HG03135 (cell line): ENCODE measurements around the gene FOXC2.

Experiments
- ATAC-seq: cut with Tn5 transposase; IDR thresholded peaks from one replicate; pipeline ENCODE4 v1.9.1; 2021; ENCODE audit warnings: mild to moderate bottlenecking, moderate library complexity; ENCODE audit not compliant: unreplicated experiment

The FOXC2 gene

GRCh38 chr16:86555704-86556075, 10.9 kb upstream of the FOXC2 start:
- ATAC-seq = no peak

GRCh38 chr16:86556576-86556975, 10.1 kb upstream of the FOXC2 start:
- no peak for ATAC-seq

GRCh38 chr16:86557587-86557986, 9.0 kb upstream of the FOXC2 start:
- no peak for ATAC-seq

GRCh38 chr16:86558355-86559193, 8.1 kb upstream of the FOXC2 start:
- no peak for ATAC-seq

- ATAC-seq = no peak
These were observed 6.8 kb upstream of the FOXC2 start for GRCh38 chr16:86559802-86560305.

GRCh38 chr16:86562356-86562755, 4.3 kb upstream of the FOXC2 start:
- no peak for ATAC-seq

GRCh38 chr16:86563469-86564345, 2.9 kb upstream of the FOXC2 start:
- ATAC-seq = peak; percentile 68

GRCh38 chr16:86565181-86565631, 1.4 kb upstream of the FOXC2 start:
- ATAC-seq = no peak

GRCh38 chr16:86565644-86566511, 751 bp upstream of the FOXC2 start:
- ATAC-seq = no peak

GRCh38 chr16:86566966-86567700, 504 bp downstream of the FOXC2 start:
- ATAC-seq = no peak

- ATAC-seq = no peak
These were observed 1.3 kb downstream of the FOXC2 start for GRCh38 chr16:86567701-86568581.

- ATAC-seq = no peak
These were observed 2.3 kb downstream of the FOXC2 start for GRCh38 chr16:86568677-86569623.

- ATAC-seq = no peak
These were observed 3.2 kb downstream of the FOXC2 start for GRCh38 chr16:86569701-86570447.

- ATAC-seq = no peak
These were observed 4.2 kb downstream of the FOXC2 start for GRCh38 chr16:86570558-86571529.

- no peak for ATAC-seq
These were observed 4.9 kb downstream of the FOXC2 start for GRCh38 chr16:86571530-86571915.

- ATAC-seq = no peak
These were observed 5.5 kb downstream of the FOXC2 start for GRCh38 chr16:86572041-86572521.
